ENCODE results near the gene WASF1.

The WASF1 gene

DNA sequence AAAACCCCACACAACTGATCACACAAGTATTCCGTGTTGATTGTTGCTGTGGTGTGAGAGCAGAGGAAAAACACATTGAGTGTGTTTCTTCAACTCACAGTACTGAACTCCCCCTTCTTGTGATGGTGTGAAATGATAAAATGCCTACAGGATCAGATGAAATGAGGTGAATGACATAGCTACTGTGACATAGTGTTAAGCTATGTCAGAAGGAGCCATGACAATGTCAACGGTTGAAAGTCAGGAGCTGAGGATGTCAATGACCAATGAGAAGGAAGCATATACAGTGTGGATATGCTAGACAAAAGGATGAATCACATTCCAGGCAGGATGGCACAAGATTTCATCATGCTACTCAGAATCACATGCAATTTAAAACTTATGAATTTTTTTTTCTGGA is 38.8 kb downstream of the WASF1 start:
- H3K27ac ChIP-seq (ENCODE audit: low read depth, low read length), result no peak overlapping the region
- no peaks in the 10 kb centered on the region for H3K9me2 ChIP-seq (replicated peaks; ENCODE audit: control insufficient read depth, low read length)
- TF ChIP-seq, protein P1, sequence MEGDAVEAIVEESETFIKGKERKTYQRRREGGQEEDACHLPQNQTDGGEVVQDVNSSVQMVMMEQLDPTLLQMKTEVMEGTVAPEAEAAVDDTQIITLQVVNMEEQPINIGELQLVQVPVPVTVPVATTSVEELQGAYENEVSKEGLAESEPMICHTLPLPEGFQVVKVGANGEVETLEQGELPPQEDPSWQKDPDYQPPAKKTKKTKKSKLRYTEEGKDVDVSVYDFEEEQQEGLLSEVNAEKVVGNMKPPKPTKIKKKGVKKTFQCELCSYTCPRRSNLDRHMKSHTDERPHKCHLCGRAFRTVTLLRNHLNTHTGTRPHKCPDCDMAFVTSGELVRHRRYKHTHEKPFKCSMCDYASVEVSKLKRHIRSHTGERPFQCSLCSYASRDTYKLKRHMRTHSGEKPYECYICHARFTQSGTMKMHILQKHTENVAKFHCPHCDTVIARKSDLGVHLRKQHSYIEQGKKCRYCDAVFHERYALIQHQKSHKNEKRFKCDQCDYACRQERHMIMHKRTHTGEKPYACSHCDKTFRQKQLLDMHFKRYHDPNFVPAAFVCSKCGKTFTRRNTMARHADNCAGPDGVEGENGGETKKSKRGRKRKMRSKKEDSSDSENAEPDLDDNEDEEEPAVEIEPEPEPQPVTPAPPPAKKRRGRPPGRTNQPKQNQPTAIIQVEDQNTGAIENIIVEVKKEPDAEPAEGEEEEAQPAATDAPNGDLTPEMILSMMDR (IDR thresholded peaks at IDR 0.05; ENCODE audit: low read depth, low read length, poor library complexity, severe bottlenecking), result no peak
- TF ChIP-seq EZH2phosphoT487 (IDR thresholded peaks at IDR 0.05; ENCODE audit: borderline replicate concordance, low read length), result no peak
- no peaks in the 10 kb centered on the region for H3F3A ChIP-seq (ENCODE audit: control insufficient read depth, insufficient read depth)
- no peak overlapping the region for H3K4me2 ChIP-seq (ENCODE audit: low read length)
- H3K9me3 ChIP-seq (ENCODE audit: control insufficient read depth, insufficient read depth, low read length), result peaks cover 27% of the 10 kb centered on the region
- H3K4me1 ChIP-seq (ENCODE audit: control insufficient read depth, low read length), result no peaks in the 10 kb centered on the region
- H3K27me3 ChIP-seq (ENCODE audit: control insufficient read depth, low read length), result no peaks in the 10 kb centered on the region
- H3K36me3 ChIP-seq (ENCODE audit: control insufficient read depth, low read length), result peaks cover 44% of the 10 kb centered on the region
- no peak overlapping the region for H3K4me3 ChIP-seq (ENCODE audit: low read length)
- H4K20me1 ChIP-seq (ENCODE audit: control insufficient read depth, insufficient read depth, low read depth, low read length), result no peaks in the 10 kb centered on the region
- peaks cover 36% of the 10 kb centered on the region for H3K79me2 ChIP-seq (ENCODE audit: control insufficient read depth, low read length)

DNA sequence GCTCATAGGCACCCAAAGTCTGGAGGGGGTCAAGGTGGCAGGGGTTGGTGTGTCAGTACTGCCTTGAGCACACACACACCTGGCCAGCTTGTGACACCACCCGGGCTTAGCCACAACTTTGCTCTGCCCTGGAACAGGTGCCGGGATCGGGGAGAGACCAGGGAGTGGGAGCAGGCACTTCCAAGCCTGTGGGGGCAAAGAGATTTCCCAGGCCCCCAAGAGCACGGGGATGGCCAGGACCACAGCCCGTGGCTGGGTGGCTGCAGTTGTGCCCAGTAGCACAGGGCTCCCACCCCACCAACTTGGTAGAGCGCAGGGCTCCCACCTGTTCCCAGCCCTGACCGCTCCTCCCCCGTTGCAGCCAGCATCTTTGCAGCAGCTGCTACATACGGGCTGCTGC is 40.4 kb downstream of the WASF1 start:
- Histone ChIP-seq H3K4me1 (ENCODE audit: control insufficient read depth, low read length) (no peaks in the 10 kb centered on the region), H3K9me3 (ENCODE audit: control insufficient read depth, insufficient read depth, low read length) (peaks cover 27% of the 10 kb centered on the region), H3F3A (ENCODE audit: control insufficient read depth, insufficient read depth) (no peaks in the 10 kb centered on the region), H3K79me2 (ENCODE audit: control insufficient read depth, low read length) (peaks cover 36% of the 10 kb centered on the region), H4K20me1 (ENCODE audit: control insufficient read depth, insufficient read depth, low read depth, low read length) (no peaks in the 10 kb centered on the region), H3K36me3 (ENCODE audit: control insufficient read depth, low read length) (peaks cover 44% of the 10 kb centered on the region), H3K4me2 (ENCODE audit: low read length) (no peak overlapping the region), H3K27ac (ENCODE audit: low read depth, low read length) (no peak overlapping the region), H3K4me3 (ENCODE audit: low read length) (no peak overlapping the region), H3K27me3 (ENCODE audit: control insufficient read depth, low read length) (no peaks in the 10 kb centered on the region), H3K9me2 (replicated peaks; ENCODE audit: control insufficient read depth, low read length) (no peaks in the 10 kb centered on the region)
- TF ChIP-seq, protein P1 (IDR thresholded peaks at IDR 0.05; ENCODE audit: low read depth, low read length, poor library complexity, severe bottlenecking), result no peak
- TF ChIP-seq EZH2phosphoT487 (IDR thresholded peaks at IDR 0.05; ENCODE audit: borderline replicate concordance, low read length), result no peak

DNA sequence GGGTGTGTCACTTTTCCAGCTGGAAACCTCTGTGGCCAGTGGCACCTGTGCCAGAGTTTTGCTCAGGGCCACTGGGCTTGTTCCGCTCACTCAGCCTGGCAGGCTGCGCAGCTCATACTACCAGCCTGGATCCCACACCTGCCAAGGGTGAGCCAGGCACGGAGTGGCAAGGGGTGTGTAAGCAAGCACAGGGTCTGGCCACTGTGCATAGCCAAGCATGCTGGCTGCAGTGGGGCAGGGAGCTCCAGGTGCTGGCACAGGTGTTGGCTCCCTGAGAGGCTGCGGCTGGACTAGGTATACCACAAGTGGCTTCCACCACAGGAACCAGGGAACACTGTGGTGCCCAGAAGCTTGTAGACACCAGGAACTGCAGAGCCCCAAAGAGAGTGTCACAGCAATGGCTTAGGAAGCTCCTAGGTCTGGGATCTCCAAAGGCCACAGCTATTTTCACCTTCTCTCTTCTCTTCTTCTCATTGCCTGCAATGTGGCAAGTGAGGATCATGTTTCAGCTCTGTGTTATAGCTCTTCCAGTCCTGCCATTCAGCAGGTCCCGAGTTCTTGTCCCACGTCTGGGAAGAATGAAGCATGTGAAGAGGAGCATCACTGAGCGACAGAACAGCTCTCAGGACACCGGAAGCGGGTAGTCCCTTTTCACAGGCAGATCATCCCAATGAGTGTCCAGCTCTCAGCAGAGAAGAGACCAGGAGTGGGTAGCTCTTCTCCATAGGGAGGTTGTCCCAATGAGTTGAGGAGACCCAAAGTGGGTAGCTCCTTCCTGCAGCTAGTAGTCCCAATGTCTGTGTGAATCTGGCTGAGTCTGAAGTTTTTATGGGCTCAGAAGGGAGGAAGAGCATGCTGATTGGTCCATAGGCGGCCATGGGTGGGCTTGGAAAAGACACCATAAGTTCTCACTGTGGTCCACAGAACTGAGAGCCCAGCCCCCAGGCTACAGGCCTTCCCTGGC is 41.3 kb downstream of the WASF1 start:
- Histone ChIP-seq H3K27ac (ENCODE audit: low read depth, low read length) (no peak overlapping the region), H3K4me3 (ENCODE audit: low read length) (no peak overlapping the region), H3K27me3 (ENCODE audit: control insufficient read depth, low read length) (no peaks in the 10 kb centered on the region), H3K79me2 (ENCODE audit: control insufficient read depth, low read length) (peaks cover 36% of the 10 kb centered on the region), H3F3A (ENCODE audit: control insufficient read depth, insufficient read depth) (no peaks in the 10 kb centered on the region), H3K4me1 (ENCODE audit: control insufficient read depth, low read length) (no peaks in the 10 kb centered on the region), H3K9me3 (ENCODE audit: control insufficient read depth, insufficient read depth, low read length) (peaks cover 27% of the 10 kb centered on the region), H3K4me2 (ENCODE audit: low read length) (no peak overlapping the region), H3K9me2 (replicated peaks; ENCODE audit: control insufficient read depth, low read length) (no peaks in the 10 kb centered on the region), H4K20me1 (ENCODE audit: control insufficient read depth, insufficient read depth, low read depth, low read length) (no peaks in the 10 kb centered on the region), H3K36me3 (ENCODE audit: control insufficient read depth, low read length) (peaks cover 44% of the 10 kb centered on the region)
- TF ChIP-seq, protein P1 (IDR thresholded peaks at IDR 0.05; ENCODE audit: low read depth, low read length, poor library complexity, severe bottlenecking), result no peak
- TF ChIP-seq EZH2phosphoT487 (IDR thresholded peaks at IDR 0.05; ENCODE audit: borderline replicate concordance, low read length), result no peak
